H1 (cell line): ENCODE results near the gene ST8SIA2. TPM values are rescaled to one million over a fixed set of nuclear protein-coding genes. Genes with fewer than 3 reads are reported as not detected.

Source experiments
- CTCF ChIA-PET: fragments of 300-600 bp; sonication (Branson Sonifier 250); formaldehyde crosslinking; loops from one replicate; lab custom pipeline; 2021; ENCODE audit not compliant: partially characterized antibody; lab: Charles Lee
- POLR2A ChIA-PET: fragments of 300-600 bp; sonication (Branson Sonifier 250); formaldehyde crosslinking; loops from one replicate; lab custom pipeline; 2021; ENCODE audit warnings: inconsistent platforms; ENCODE audit not compliant: partially characterized antibody; lab: Charles Lee
- DNase-seq, 2 experiments: peaks; one replicate each; pipeline versions ENCODE4 v3.0.0 to v3.0.0-alpha.2; 2010 to 2022; ENCODE audit warnings: low spot score in 2 of 2, low read depth in 1 of 2, mixed read lengths in 1 of 2
- FAIRE-seq: peaks from 2 replicates; lab custom pipeline; 2011; peaks lifted over from hg19 to GRCh38; lab: Jason Lieb, UNC
- H2AFZ ChIP-seq: 2 replicates; pipeline ENCODE4 v1.8.1; 2012; ENCODE audit warnings: low read length, inconsistent platforms
- H2AK5ac ChIP-seq: 2 replicates; pipeline ENCODE4 v1.6.1; 2013; ENCODE audit warnings: low read depth, low read length
- H2BK120ac ChIP-seq: replicated peaks from 2 replicates; pipeline ENCODE3; 2013; ENCODE audit warnings: low read depth, low read length, inconsistent platforms
- H2BK12ac ChIP-seq: 2 replicates; pipeline ENCODE4 v1.6.1; 2013; ENCODE audit warnings: low read depth, low read length
- H2BK15ac ChIP-seq: 2 replicates; pipeline ENCODE4 v1.6.1; 2013; ENCODE audit warnings: low read length
- H2BK20ac ChIP-seq: 2 replicates; pipeline ENCODE4 v1.6.1; 2013; ENCODE audit warnings: low read length
- H2BK5ac ChIP-seq: 2 replicates; pipeline ENCODE4 v1.6.1; 2013; ENCODE audit warnings: low read depth, low read length
- H3K14ac ChIP-seq: 2 replicates; pipeline ENCODE4 v1.6.1; 2013; ENCODE audit warnings: inconsistent platforms; ENCODE audit not compliant: insufficient read length
- H3K18ac ChIP-seq: 2 replicates; pipeline ENCODE4 v1.6.1; 2013; ENCODE audit warnings: low read length; ENCODE audit errors: extremely low read depth
- H3K23ac ChIP-seq: 2 replicates; pipeline ENCODE4 v1.6.1; 2013; ENCODE audit warnings: inconsistent platforms; ENCODE audit not compliant: insufficient read length
- H3K23me2 ChIP-seq: 2 replicates; pipeline ENCODE4 v1.6.1; 2013; ENCODE audit warnings: low read depth, low read length
- H3K27ac ChIP-seq: 2 replicates; pipeline ENCODE4 v1.6.1; 2011; ENCODE audit warnings: low read depth, low read length, inconsistent platforms
- H3K27me3 ChIP-seq, 4 experiments: replicated peaks in 1 of 4; 1 replicate in 1 of 4; 2 replicates in 3 of 4; pipeline versions ENCODE4 v1.6.1 to v1.8.1; 2011 to 2013; ENCODE audit warnings: low read length in 3 of 4, mild to moderate bottlenecking in 3 of 4, inconsistent platforms in 2 of 4, mixed read lengths in 2 of 4, moderate library complexity in 1 of 4; ENCODE audit not compliant: control insufficient read depth in 3 of 4, insufficient read depth in 3 of 4; ENCODE audit errors: extremely low read depth in 1 of 4
- H3K36me3 ChIP-seq, 4 experiments: 2 replicates each; pipeline versions ENCODE4 v1.6.1 to v1.8.1; 2011 to 2013; ENCODE audit warnings: mild to moderate bottlenecking in 4 of 4, low read length in 3 of 4, moderate library complexity in 2 of 4, control low read depth in 1 of 4, inconsistent platforms in 1 of 4; ENCODE audit not compliant: insufficient read depth in 4 of 4, control insufficient read depth in 2 of 4
- H3K4ac ChIP-seq: replicated peaks from 2 replicates; pipeline ENCODE3; 2013; ENCODE audit warnings: low read length, low read depth, mixed read lengths, inconsistent platforms; ENCODE audit not compliant: insufficient read length
- H3K4me1 ChIP-seq, 4 experiments: replicated peaks in 1 of 4; 1 replicate in 1 of 4; 2 replicates in 3 of 4; pipeline versions ENCODE4 v1.6.1 to v1.8.1; 2011 to 2013; ENCODE audit warnings: low read length in 3 of 4, inconsistent platforms in 2 of 4, mixed read lengths in 1 of 4; ENCODE audit not compliant: insufficient read depth in 4 of 4, control insufficient read depth in 3 of 4
- H3K4me2 ChIP-seq, 2 experiments: 2 replicates each; pipeline versions ENCODE4 v1.6.1 to v1.8.1; 2011 to 2013; ENCODE audit warnings: low read depth in 2 of 2, low read length in 2 of 2, control low read depth in 1 of 2, inconsistent platforms in 1 of 2, mild to moderate bottlenecking in 1 of 2; ENCODE audit not compliant: insufficient read depth in 1 of 2
- H3K4me3 ChIP-seq, 4 experiments: fragments of 200-600, 300-600 bp in 1 of 4; sonication (generic), shearing (Covaris generic), sonication (Bioruptor Twin) in 1 of 4; 2 replicates each; pipeline versions ENCODE4 v1.5.1 to v1.8.1; 2011 to 2016; ENCODE audit warnings: low read length in 4 of 4, low read depth in 3 of 4, control low read depth in 2 of 4, inconsistent platforms in 2 of 4, mild to moderate bottlenecking in 2 of 4, mixed read lengths in 1 of 4, moderate library complexity in 1 of 4; ENCODE audit not compliant: insufficient read depth in 2 of 4; ENCODE audit errors: extremely low read depth in 1 of 4
- H3K56ac ChIP-seq: replicated peaks from 2 replicates; pipeline ENCODE3; 2013; ENCODE audit warnings: low read depth, mild to moderate bottlenecking, mixed read lengths, low read length, inconsistent platforms; ENCODE audit not compliant: insufficient read length
- H3K79me1 ChIP-seq: 2 replicates; pipeline ENCODE4 v1.6.1; 2013; ENCODE audit warnings: low read depth, low read length, control low read depth
- H3K79me2 ChIP-seq, 2 experiments: 2 replicates each; pipeline versions ENCODE4 v1.6.1 to v1.8.1; 2012 to 2013; ENCODE audit warnings: low read length in 2 of 2, mild to moderate bottlenecking in 2 of 2, inconsistent platforms in 1 of 2; ENCODE audit not compliant: insufficient read depth in 2 of 2, control insufficient read depth in 1 of 2
- H3K9ac ChIP-seq, 4 experiments: replicated peaks in 1 of 4; 1 replicate in 1 of 4; 2 replicates in 3 of 4; pipeline versions ENCODE4 v1.6.1 to v1.8.1; 2011 to 2013; ENCODE audit warnings: low read depth in 3 of 4, low read length in 3 of 4, control low read depth in 2 of 4, mild to moderate bottlenecking in 2 of 4, moderate library complexity in 2 of 4, inconsistent platforms in 1 of 4; ENCODE audit errors: extremely low read depth in 1 of 4
- H3K9me3 ChIP-seq, 2 experiments: 2 replicates each; pipeline versions ENCODE4 v1.6.1 to v1.8.1; 2012 to 2013; ENCODE audit warnings: mild to moderate bottlenecking in 2 of 2, moderate library complexity in 2 of 2, control low read depth in 1 of 2, inconsistent platforms in 1 of 2, low read depth in 1 of 2, low read length in 1 of 2, mixed read lengths in 1 of 2; ENCODE audit not compliant: insufficient read depth in 2 of 2
- H4K20me1 ChIP-seq, 2 experiments: replicated peaks in 1 of 2; 2 replicates each; pipeline versions ENCODE3 to v1.8.1; 2011 to 2013; ENCODE audit warnings: inconsistent platforms in 2 of 2, low read length in 2 of 2, mild to moderate bottlenecking in 1 of 2; ENCODE audit not compliant: insufficient read depth in 2 of 2, control insufficient read depth in 1 of 2
- H4K5ac ChIP-seq: 2 replicates; pipeline ENCODE4 v1.6.1; 2013; ENCODE audit warnings: low read length, low read depth, mixed read lengths, inconsistent platforms; ENCODE audit not compliant: insufficient read length
- H4K8ac ChIP-seq: 2 replicates; pipeline ENCODE4 v1.8.0; 2013; ENCODE audit warnings: mild to moderate bottlenecking, moderate library complexity, low read length, inconsistent platforms; ENCODE audit not compliant: insufficient read depth; ENCODE audit errors: extremely low read depth
- H4K91ac ChIP-seq: replicated peaks from 2 replicates; pipeline ENCODE3; 2013; ENCODE audit warnings: low read length, mixed read lengths, inconsistent platforms; ENCODE audit not compliant: insufficient read length
- E2F6 ChIP-seq: IDR thresholded peaks from 2 replicates; pipeline ENCODE4 v1.6.1; 2012; ENCODE audit warnings: inconsistent platforms
- MAX ChIP-seq: IDR thresholded peaks from 2 replicates; pipeline ENCODE4 v1.6.1; 2012; ENCODE audit warnings: inconsistent platforms
- SP2 ChIP-seq: IDR thresholded peaks from 2 replicates; pipeline ENCODE4 v1.6.1; 2012; ENCODE audit warnings: mild to moderate bottlenecking, low read length, inconsistent platforms
- SUZ12 ChIP-seq: fragments of 200-600 bp; sonication (generic); IDR thresholded peaks from 2 replicates; pipeline ENCODE4 v1.6.1; 2012; ENCODE audit warnings: mild to moderate bottlenecking, inconsistent platforms, low read length, moderate library complexity, mixed read lengths
- TAF1 ChIP-seq: IDR thresholded peaks from 2 replicates; pipeline ENCODE4 v1.6.1; 2011; ENCODE audit warnings: mild to moderate bottlenecking, low read depth, low read length
- WGBS, 2 experiments: shearing (Covaris generic) in 1 of 2; methylation state at CpG; one replicate each; pipeline versions ENCODE4 v1.1.6 to v1.1.7; 2013 to 2015; ENCODE audit warnings: low lambda C conversion rate in 2 of 2, mixed read lengths in 2 of 2, inconsistent platforms in 1 of 2, low coverage in 1 of 2, missing lambda C conversion rate in 1 of 2; ENCODE audit not compliant: insufficient replicate concordance in 2 of 2, insufficient coverage in 1 of 2, insufficient read length in 1 of 2; ENCODE audit errors: extremely low coverage in 1 of 2, missing lambda C conversion rate in 1 of 2; 5-methylcytosine and 5-hydroxymethylcytosine counted together
- polyA plus RNA-seq, 7 experiments: library from polyadenylated mRNA; depleted of rRNA in 3 of 7; stranded (reverse) in 5 of 7; unstranded in 2 of 7; fragments of >200 nt in 5 of 7; fragments of 200-250 nt in 2 of 7; gene quantifications; 1 replicate in 5 of 7; 2 replicates in 1 of 7; 4 replicates in 1 of 7; pipeline versions ENCODE4 v1.2.1 to v1.2.3, GENCODE V29; 2011 to 2013; ENCODE audit warnings: missing spikeins in 2 of 7, mixed read lengths in 2 of 7
- total RNA-seq: library from RNA; stranded (reverse); fragmentation: NEBNext Ultra II Directional; extraction: Animal tissue kit (Norgen Biotek cat#: 25700); gene quantifications from 2 replicates; pipeline ENCODE4 v1.2.1, GENCODE V29; 2021

ST8SIA2 gene
- total and polyA plus RNA-seq, 2 of the 8 experiments (the other 6 are each of a cell fraction or from before 2014, with no cell fraction given): 3.0 to 4.5 TPM

GRCh38 chr15:92395098-92395635 is 1.5 kb downstream of the ST8SIA2 start:
- H2BK5ac ChIP-seq: no peak overlapping the region
- H3K23me2 ChIP-seq: peaks cover 14% of the 10 kb centered on the region; the same call in 1 of the 2 replicates
- peak overlapping the region; percentile 91 to 93 for H3K4me2 ChIP-seq
- 0 out of 7 replicates have a peak overlapping the region, but pooled peaks of 2 of the 4 experiments have one; percentile 11 to 52 for H3K9ac ChIP-seq
- H3K4me3 ChIP-seq: peak overlapping the region; percentile 74 to 83 (median 77)
- no peaks in the 10 kb centered on the region for H3K9me3 ChIP-seq
- H4K5ac ChIP-seq: no peak overlapping the region
- peak overlapping the region; percentile 7 for H4K91ac ChIP-seq
- H3K23ac ChIP-seq: no peak overlapping the region
- no peak overlapping the region for H2BK15ac ChIP-seq
- peak overlapping the region; percentile 50; the same call in 1 of the 2 replicates for H2AFZ ChIP-seq
- H3K36me3 ChIP-seq: no peaks in the 10 kb centered on the region
- no peaks in the 10 kb centered on the region for H4K20me1 ChIP-seq
- no peak overlapping the region; the same call in 1 of the 2 replicates for H4K8ac ChIP-seq
- H3K4me1 ChIP-seq: peaks cover 3 to 17% (median 5%) of the 10 kb centered on the region in 4 experiments
- H3K27me3 ChIP-seq: peaks cover 7 to 42% (median 37%) of the 10 kb centered on the region in 4 experiments
- H2AK5ac ChIP-seq: no peak overlapping the region
- TF ChIP-seq SUZ12 (peak; percentile 54; the same call in 1 of the 2 replicates), MAX (peak; percentile 26; the same call in 1 of the 2 replicates), TAF1 (no peak), E2F6 (0 out of 2 replicates have a peak, but pooled peaks have one; percentile 8), SP2 (no peak)
- no peak overlapping the region for H3K56ac ChIP-seq
- DNase-seq (no peak), FAIRE-seq (no peak)
- no peaks in the 10 kb centered on the region for H3K79me1 ChIP-seq
- 13% methylated on average over 22 of the region's 22 CpGs; no CpG with 5 or more reads in 1 of the 2 experiments for WGBS, 2 experiments
- H3K18ac ChIP-seq: peak overlapping the region; percentile 62; the same call in 1 of the 2 replicates
- ChIA-PET POLR2A (interaction anchor here (1.6 to 2.2 kb wide), 2 partner anchors 12 to 316 kb away, joined by 5 read pairs; no protein-coding TSS in a partner anchor), CTCF (interaction anchor here (0.6 to 3.0 kb wide), 6 partner anchors 8 to 321 kb away, joined by 3 to 19 read pairs (median 4); no protein-coding TSS in a partner anchor)
- H3K79me2 ChIP-seq: no peaks in the 10 kb centered on the region
- H3K14ac ChIP-seq: no peak overlapping the region
- H3K27ac ChIP-seq: no peak overlapping the region
- no peak overlapping the region for H2BK20ac ChIP-seq
- H3K4ac ChIP-seq: no peak overlapping the region
- H2BK120ac ChIP-seq: no peak overlapping the region
- peak overlapping the region; percentile 22; the same call in 1 of the 2 replicates for H2BK12ac ChIP-seq
